ENCODE results near the gene ADGRE1.

ADGRE1 gene

GRCh38 chr19:6873708-6874431 lies 13.5 kb upstream of the ADGRE1 start:
- TF ChIP-seq TCF4 (CRISPR knock-in tag; IDR thresholded peaks at IDR 0.05; ENCODE audit: borderline replicate concordance) (no peak), OSR1 (CRISPR knock-in tag; IDR thresholded peaks at IDR 0.05) (no peak), ARNTL (CRISPR knock-in tag; IDR thresholded peaks at IDR 0.05; ENCODE audit: borderline replicate concordance, low read depth) (no peak), BACH2 (CRISPR knock-in tag; IDR thresholded peaks at IDR 0.05; ENCODE audit: borderline replicate concordance) (no peak), TOX (CRISPR knock-in tag; IDR thresholded peaks at IDR 0.05; ENCODE audit: borderline replicate concordance) (no peak), CSRNP3 (CRISPR knock-in tag; IDR thresholded peaks at IDR 0.05) (no peak), ZNF8 (CRISPR knock-in tag; IDR thresholded peaks at IDR 0.05) (no peak), ZNF565 (CRISPR knock-in tag; conservative IDR thresholded peaks at IDR 0.05; ENCODE audit: low read depth) (no peak), CSDC2 (CRISPR knock-in tag; IDR thresholded peaks at IDR 0.05) (no peak), ZFP30 (CRISPR knock-in tag; IDR thresholded peaks at IDR 0.05) (no peak), POU6F1 (CRISPR knock-in tag; IDR thresholded peaks at IDR 0.05; ENCODE audit: borderline replicate concordance, low read depth) (no peak), TSHZ2 (CRISPR knock-in tag; IDR thresholded peaks at IDR 0.05) (no peak), PATZ1 (CRISPR knock-in tag; IDR thresholded peaks at IDR 0.05; ENCODE audit: borderline replicate concordance) (no peak), ISL1 (CRISPR knock-in tag; IDR thresholded peaks at IDR 0.05) (no peak), GLIS3 (CRISPR knock-in tag; IDR thresholded peaks at IDR 0.05) (no peak)
- ATAC-seq = no peak

- ATAC-seq = no peak
Observed at GRCh38 chr19:6875218-6875617, 12.2 kb upstream of the ADGRE1 start.

GRCh38 chr19:6876748-6877147 lies 10.6 kb upstream of the ADGRE1 start:
- no peak for TF ChIP-seq ISL1 (CRISPR knock-in tag; IDR thresholded peaks at IDR 0.05)
- no peak for TF ChIP-seq PATZ1 (CRISPR knock-in tag; IDR thresholded peaks at IDR 0.05; ENCODE audit: borderline replicate concordance)
- TF ChIP-seq CSRNP3 (CRISPR knock-in tag; IDR thresholded peaks at IDR 0.05) = no peak
- no peak for ATAC-seq

More at GRCh38 chr19:6875218-6875617, 12.2 kb upstream of the ADGRE1 start:
- TF ChIP-seq TOX (CRISPR knock-in tag; IDR thresholded peaks at IDR 0.05; ENCODE audit: borderline replicate concordance) = no peak
- TF ChIP-seq PATZ1 (CRISPR knock-in tag; IDR thresholded peaks at IDR 0.05; ENCODE audit: borderline replicate concordance) = no peak
- no peak for TF ChIP-seq CSDC2 (CRISPR knock-in tag; IDR thresholded peaks at IDR 0.05)

Measured in SK-N-SH treated with all-trans-retinoic acid at 6 μM for 48 hours (cell line).